GM19455 (cell line): ENCODE measurements around the gene HTRA2.
A peak's percentile ranks its signal among the peaks of the same experiment; 100 is the strongest.
"Not testable (repeated sequence)": the region's sequence is repeated elsewhere in the genome, so short reads cannot be mapped to it uniquely, and the experiment has no call there.

ENCODE experiments used
- ATAC-seq: cut with Tn5 transposase; IDR thresholded peaks from one replicate; pipeline ENCODE4 v1.9.1; 2021; ENCODE audit not compliant: unreplicated experiment

HTRA2 gene

DNA sequence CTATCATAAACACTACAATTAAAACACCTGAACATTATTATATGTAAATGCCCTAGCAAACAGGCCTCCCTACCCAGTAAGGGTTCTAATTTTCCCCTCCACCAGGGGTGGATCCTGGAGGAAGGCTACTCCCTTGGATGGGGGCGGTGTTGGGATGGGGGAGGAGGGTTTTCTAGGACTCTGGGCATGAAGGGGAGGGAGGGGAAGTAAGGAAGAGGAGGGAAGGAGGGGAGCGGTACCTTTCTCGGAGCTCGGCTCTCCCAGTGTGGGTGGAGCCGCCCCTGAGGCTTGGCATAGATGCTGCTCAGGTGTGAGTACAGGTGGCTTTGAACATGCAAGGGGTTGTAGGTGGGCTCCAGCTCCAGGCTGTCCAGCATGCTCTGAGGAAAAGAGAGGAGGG, 30.2 kb downstream of the HTRA2 start:
- no peak for ATAC-seq

DNA sequence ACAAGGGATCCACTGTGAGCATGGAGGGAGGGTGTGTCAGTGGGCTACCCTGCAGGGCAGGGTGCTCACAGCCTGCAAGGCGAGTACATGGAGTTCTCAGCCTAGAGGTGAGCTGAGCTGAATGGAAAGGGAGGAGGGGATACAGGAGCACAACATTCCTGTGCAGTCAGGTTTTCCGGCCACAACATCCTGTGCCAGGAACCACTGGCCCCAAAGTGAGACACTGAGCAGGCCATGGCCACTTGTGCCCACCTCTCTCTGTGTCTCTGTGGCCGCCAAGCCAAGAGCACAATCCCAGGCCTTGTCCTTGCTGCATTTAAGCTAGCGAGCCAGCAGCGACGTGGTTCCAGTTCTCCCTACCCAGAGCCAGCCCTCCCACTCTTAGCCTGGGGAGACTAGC, 30.9 kb downstream of the HTRA2 start:
- ATAC-seq: no peak

DNA sequence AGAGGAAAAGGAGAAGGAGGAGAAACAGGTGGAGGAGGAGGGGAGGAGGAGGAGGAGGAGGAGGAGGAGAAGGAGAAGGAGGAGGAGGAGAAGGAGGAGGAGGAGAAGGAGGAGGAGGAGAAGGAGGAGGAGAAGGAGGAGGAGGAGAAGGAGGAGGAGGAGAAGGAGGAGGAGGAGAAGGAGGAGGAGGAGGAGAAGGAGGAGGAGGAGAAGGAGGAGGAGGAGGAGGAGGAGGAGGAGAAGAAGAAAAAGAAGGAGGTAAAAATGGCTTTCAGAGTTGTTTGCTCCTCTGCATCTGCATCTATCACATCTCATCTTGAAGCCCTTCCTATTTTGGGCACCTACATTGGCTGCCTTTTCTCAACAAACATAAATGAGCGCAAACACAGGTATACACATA, 31.3 kb downstream of the HTRA2 start:
- ATAC-seq: not testable (repeated sequence)

DNA sequence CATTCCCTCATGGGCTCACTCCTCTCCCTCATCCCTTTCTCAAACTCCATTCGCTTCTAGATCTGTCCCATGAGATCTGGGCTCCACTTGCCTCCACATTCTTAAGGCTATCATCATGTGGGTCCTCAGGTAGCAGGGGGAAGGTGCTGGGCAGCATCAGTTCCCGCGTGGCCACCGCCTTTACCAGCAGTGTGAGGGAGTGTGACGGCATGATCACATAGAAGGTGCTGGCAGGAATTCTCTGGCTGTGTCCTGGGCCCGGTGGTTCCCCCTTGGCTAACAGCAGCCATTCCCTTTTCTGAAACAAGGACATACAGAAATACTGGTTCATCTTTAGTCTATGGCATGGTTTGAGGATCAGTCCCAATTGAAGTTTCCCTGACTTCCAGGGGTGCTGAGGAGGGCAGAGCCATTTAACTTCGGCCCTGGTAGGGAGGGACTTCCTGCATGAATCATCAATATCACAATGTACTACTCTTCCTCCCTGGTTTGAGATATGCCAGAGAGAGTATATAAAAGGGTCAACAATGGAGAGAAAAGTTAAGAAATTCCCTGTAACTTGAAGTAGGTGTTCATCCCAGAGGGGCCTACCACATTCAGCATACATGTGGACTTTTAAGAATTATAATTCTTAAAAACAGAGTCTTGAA, 32.5 kb downstream of the HTRA2 start:
- ATAC-seq: no peak

- ATAC-seq: no peak
Observed at GRCh38 chr2:74564222-74564621, 34.5 kb downstream of the HTRA2 start.

GRCh38 chr2:74566076-74566753, 36.5 kb downstream of the HTRA2 start:
- ATAC-seq: no peak

GRCh38 chr2:74566754-74567085, 37.0 kb downstream of the HTRA2 start:
- ATAC-seq: no peak

DNA sequence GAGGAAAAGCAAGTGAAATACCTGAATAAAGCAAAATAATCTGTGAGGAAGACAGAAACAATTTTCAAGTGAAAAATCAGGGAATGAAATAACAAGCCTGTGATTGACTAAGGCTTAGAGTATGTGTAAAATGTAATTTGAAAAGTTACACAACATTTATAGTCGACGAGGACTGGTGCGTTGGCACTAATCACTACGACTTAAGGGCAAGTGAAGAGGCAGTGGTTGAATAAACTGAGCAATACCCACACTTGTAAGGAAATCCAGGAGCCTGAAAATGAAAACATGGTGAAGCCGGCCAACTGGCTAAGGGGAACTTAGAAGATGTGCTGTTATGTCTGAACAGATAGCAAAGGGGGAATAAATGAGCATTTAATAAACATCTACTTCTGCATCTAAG, 38.1 kb downstream of the HTRA2 start:
- no peak for ATAC-seq

GRCh38 chr2:74569686-74570085, 40.0 kb downstream of the HTRA2 start:
- ATAC-seq: no peak

DNA sequence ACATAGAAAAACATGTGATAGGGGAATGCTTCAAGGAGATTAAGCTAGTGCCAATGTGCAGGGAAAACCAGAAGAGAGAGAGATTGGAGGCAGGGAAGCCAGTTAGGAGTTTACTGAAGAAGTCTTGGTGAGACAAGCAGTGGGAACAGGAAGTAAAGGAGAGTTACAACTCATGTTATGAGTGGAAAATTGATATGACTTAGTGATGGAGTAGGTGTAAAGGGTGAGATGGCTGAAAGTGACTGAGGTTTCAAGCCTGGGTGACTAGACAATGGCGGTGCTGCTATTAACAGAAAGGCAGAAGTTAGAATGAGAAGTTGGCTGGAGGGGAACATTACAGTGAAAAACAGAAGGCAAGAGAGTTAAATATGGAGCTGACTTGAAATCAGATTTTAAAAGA, 41.3 kb downstream of the HTRA2 start:
- peak; percentile 43 for ATAC-seq

DNA sequence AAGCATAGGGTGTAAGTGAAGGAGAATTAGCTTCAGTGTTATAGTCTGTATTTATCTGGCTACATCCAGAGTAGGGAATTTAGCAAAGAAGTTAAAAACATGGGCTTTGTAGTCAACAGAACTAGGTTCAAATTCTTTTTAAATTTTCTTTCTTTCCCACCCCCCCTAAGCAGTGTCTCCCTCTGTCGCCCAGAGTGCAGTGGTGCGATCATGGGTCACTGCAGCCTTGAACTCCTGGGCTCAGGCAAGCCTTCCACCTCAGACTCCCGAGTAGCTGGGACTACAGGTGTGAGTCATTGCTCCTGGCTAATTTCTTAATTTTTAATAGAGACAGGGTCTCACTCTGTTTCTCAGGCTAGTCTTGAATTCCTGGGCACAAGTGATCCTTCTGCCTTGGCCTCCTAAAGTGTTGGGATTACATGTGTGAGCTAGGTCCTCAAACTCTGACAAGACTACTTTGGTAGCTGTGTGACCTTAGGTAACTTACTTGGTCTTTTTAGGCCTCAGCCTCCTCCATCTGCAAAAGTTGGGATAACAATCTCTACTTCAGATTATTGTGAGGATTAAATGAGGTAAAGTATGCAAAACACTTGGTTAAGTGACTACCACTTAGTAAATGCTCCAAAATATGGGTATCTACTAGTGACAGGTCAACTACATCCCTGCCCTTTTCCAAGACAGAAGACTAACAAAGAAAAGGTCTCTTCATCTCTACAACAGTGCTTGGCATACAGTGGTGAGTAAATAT, 42.6 kb downstream of the HTRA2 start:
- ATAC-seq: no peak

GRCh38 chr2:74573747-74574562, 44.2 kb downstream of the HTRA2 start:
- ATAC-seq: no peak

GRCh38 chr2:74575320-74575719, 45.6 kb downstream of the HTRA2 start:
- ATAC-seq: no peak

DNA sequence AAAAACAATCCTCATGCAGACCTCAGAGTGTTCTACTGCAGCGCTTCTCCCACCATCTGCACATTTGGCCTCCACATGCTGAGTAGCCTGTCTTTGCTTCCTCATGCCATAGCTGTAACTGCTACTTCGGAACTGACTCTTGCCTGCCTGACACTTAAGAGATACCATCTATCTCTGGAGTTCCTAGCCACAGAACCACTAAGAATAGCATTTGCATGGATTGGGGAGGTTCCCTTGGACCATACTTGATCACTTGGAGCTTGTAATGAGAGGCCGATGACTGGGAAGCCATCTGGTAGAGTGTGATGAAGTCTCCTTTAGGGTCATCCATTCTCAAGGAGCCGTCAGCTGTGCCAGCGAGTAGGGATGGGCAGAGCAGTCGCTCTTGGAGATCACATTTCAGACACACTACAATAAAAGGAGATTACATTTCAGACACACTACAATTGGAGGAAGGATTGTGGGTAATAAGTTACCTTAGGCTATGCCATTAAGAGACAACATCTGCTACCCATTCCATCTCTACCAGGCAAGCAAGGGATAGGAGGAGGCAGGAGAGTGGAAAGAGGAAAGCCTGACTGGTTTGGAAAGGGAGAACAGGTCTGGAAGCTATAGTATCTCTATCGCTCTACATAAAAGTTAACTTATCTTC, 46.6 kb downstream of the HTRA2 start:
- ATAC-seq: no peak

DNA sequence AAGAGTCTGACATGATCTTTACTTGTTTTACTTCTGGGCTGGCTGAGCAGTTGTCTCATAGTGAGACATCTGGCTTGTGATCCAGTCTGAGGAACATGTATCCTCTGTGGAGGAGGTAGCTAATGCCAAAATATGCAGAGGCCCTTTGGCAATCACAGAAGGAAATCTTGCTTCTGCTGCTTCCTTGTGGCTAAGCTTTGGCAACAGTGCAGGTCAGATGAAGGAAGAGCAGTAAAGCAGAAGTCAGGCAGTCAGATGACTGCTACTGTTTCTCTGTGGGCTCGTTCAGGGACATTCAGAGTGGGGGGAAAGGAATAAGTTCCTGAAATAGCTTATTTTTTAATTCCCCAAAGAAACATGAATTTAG, 47.1 kb downstream of the HTRA2 start:
- ATAC-seq: no peak

GRCh38 chr2:74577448-74577847, 47.7 kb downstream of the HTRA2 start:
- ATAC-seq: peak; percentile 38

GRCh38 chr2:74578408-74578807, 48.7 kb downstream of the HTRA2 start:
- no peak for ATAC-seq

DNA sequence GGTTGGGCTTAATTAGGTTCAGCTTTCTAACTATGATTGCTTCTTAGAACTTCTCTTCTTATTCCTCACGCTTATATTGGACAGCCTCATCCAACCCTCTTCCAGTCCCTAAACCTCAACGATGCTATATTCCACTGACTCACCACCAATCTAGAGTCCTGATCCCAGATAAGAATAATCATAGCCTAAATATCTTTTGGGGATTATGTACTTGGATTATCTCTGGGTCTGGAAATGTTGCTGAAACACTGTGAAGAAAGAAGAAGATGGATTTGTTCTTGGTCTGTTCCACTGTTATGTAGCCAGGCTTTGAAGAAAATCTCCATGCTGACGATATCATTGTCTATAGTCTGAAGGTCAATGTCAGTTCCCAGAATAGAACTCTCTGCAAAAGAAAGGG, 51.7 kb downstream of the HTRA2 start:
- ATAC-seq: no peak

DNA sequence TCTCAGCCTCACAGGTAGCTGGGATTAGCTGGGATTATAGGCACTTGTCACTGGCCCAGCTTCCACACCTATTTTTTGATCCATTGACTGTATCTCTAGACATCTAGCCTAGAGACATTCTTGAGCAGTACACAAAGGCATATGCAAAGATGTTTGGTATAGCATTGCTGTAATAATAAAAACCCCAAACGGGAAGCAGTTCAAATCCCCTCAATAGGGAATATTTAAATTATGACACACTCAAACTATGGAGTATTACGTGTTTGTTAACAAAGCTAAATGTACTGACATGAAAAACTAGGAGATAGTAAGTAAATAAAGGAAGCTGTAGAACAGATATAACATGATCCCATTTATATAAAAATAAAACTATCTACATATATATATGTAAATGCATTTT, 52.5 kb downstream of the HTRA2 start:
- ATAC-seq: no peak
